HEK293 (cell line): ENCODE measurements around the gene NPIPA5.
A peak's percentile ranks its signal among the peaks of the same experiment; 100 is the strongest.

Experiments used
- BCL11B ChIP-seq: fragments of 450-650 bp; formaldehyde crosslinking; IDR thresholded peaks from 2 replicates; pipeline ENCODE4 v1.5.1; 2016; ENCODE audit warnings: low read depth, missing biosample characterization, missing genetic modification characterization
- FEZF1 ChIP-seq: fragments of 450-650 bp; formaldehyde crosslinking; IDR thresholded peaks from 2 replicates; pipeline ENCODE4 v1.5.1; 2016; ENCODE audit warnings: missing biosample characterization, missing genetic modification characterization
- GFI1B ChIP-seq: fragments of 450-650 bp; formaldehyde crosslinking; IDR thresholded peaks from 2 replicates; pipeline ENCODE4 v1.5.1; 2016; ENCODE audit warnings: missing biosample characterization, missing genetic modification characterization
- MEIS1 ChIP-seq: sonication (generic); formaldehyde crosslinking; IDR thresholded peaks from 2 replicates; pipeline ENCODE4 v1.8.1; 2022; ENCODE audit warnings: missing genetic modification reagents, mild to moderate bottlenecking, borderline replicate concordance
- RBAK ChIP-seq: fragments of 450-650 bp; formaldehyde crosslinking; IDR thresholded peaks from 2 replicates; pipeline ENCODE4 v1.5.1; 2016; ENCODE audit warnings: missing biosample characterization, missing genetic modification characterization
- SCRT2 ChIP-seq: fragments of 450-650 bp; formaldehyde crosslinking; IDR thresholded peaks from 2 replicates; pipeline ENCODE4 v1.5.1; 2016; ENCODE audit warnings: missing biosample characterization, missing genetic modification characterization
- TSHZ1 ChIP-seq: fragments of 450-650 bp; formaldehyde crosslinking; IDR thresholded peaks from 2 replicates; pipeline ENCODE4 v1.5.1; 2016; ENCODE audit warnings: missing biosample characterization, missing genetic modification characterization, borderline replicate concordance
- ZBTB17 ChIP-seq: fragments of 450-650 bp; formaldehyde crosslinking; IDR thresholded peaks from 2 replicates; pipeline ENCODE4 v1.5.1; 2016; ENCODE audit warnings: missing biosample characterization, missing genetic modification characterization
- ZBTB44 ChIP-seq: fragments of 450-650 bp; IDR thresholded peaks from 2 replicates; pipeline ENCODE4 v1.5.1; 2018; ENCODE audit warnings: missing biosample characterization, mild to moderate bottlenecking, missing genetic modification characterization
- ZBTB49 ChIP-seq: fragments of 450-650 bp; formaldehyde crosslinking; IDR thresholded peaks from 2 replicates; pipeline ENCODE4 v1.5.1; 2016; ENCODE audit warnings: missing biosample characterization, missing genetic modification characterization, low read depth
- ZFP3 ChIP-seq: fragments of 450-650 bp; formaldehyde crosslinking; IDR thresholded peaks from 2 replicates; pipeline ENCODE4 v1.5.1; 2016; ENCODE audit warnings: low read depth, missing biosample characterization, missing genetic modification characterization
- ZFP37 ChIP-seq: fragments of 450-650 bp; formaldehyde crosslinking; IDR thresholded peaks from 2 replicates; pipeline ENCODE4 v1.5.1; 2016; ENCODE audit warnings: missing biosample characterization, missing genetic modification characterization
- ZFP41 ChIP-seq: fragments of 450-650 bp; formaldehyde crosslinking; IDR thresholded peaks from 2 replicates; pipeline ENCODE4 v1.5.1; 2016; ENCODE audit warnings: missing biosample characterization, missing genetic modification characterization, borderline replicate concordance
- ZFP69B ChIP-seq: fragments of 450-650 bp; formaldehyde crosslinking; IDR thresholded peaks from 2 replicates; pipeline ENCODE4 v1.5.1; 2016; ENCODE audit warnings: missing biosample characterization, missing genetic modification characterization
- ZNF16 ChIP-seq: fragments of 450-650 bp; formaldehyde crosslinking; IDR thresholded peaks from 2 replicates; pipeline ENCODE4 v1.5.1; 2016; ENCODE audit warnings: low read depth, missing biosample characterization, missing genetic modification characterization
- ZNF202 ChIP-seq: fragments of 450-650 bp; formaldehyde crosslinking; IDR thresholded peaks from 2 replicates; pipeline ENCODE4 v1.5.1; 2016; ENCODE audit warnings: missing biosample characterization, missing genetic modification characterization, borderline replicate concordance
- ZNF280C ChIP-seq: fragments of 450-650 bp; formaldehyde crosslinking; IDR thresholded peaks from 2 replicates; pipeline ENCODE4 v1.5.1; 2016; ENCODE audit warnings: missing biosample characterization, missing genetic modification characterization
- ZNF292 ChIP-seq: fragments of 450-650 bp; formaldehyde crosslinking; IDR thresholded peaks from 2 replicates; pipeline ENCODE4 v1.5.1; 2016; ENCODE audit warnings: low read depth, missing biosample characterization, missing genetic modification characterization, borderline replicate concordance
- ZNF302 ChIP-seq: fragments of 450-650 bp; formaldehyde crosslinking; IDR thresholded peaks from 2 replicates; pipeline ENCODE4 v1.5.1; 2016; ENCODE audit warnings: missing biosample characterization, missing genetic modification characterization, low read depth
- ZNF324 ChIP-seq: fragments of 450-650 bp; formaldehyde crosslinking; IDR thresholded peaks from 2 replicates; pipeline ENCODE4 v1.5.1; 2016; ENCODE audit warnings: missing biosample characterization, missing genetic modification characterization
- ZNF48 ChIP-seq: fragments of 450-650 bp; formaldehyde crosslinking; IDR thresholded peaks from 2 replicates; pipeline ENCODE4 v1.5.1; 2016; ENCODE audit warnings: missing biosample characterization, missing genetic modification characterization
- ZNF488 ChIP-seq: fragments of 450-650 bp; formaldehyde crosslinking; IDR thresholded peaks from 2 replicates; pipeline ENCODE4 v1.5.1; 2016; ENCODE audit warnings: missing biosample characterization, missing genetic modification characterization
- ZNF510 ChIP-seq: fragments of 450-650 bp; formaldehyde crosslinking; IDR thresholded peaks from 2 replicates; pipeline ENCODE4 v1.5.1; 2018; ENCODE audit warnings: mild to moderate bottlenecking, missing genetic modification characterization, missing biosample characterization; ENCODE audit not compliant: insufficient replicate concordance
- ZNF513 ChIP-seq: fragments of 450-650 bp; IDR thresholded peaks from 2 replicates; pipeline ENCODE4 v1.5.1; 2018; ENCODE audit warnings: missing biosample characterization, missing genetic modification characterization
- ZNF549 ChIP-seq: fragments of 450-650 bp; IDR thresholded peaks from 2 replicates; pipeline ENCODE4 v1.5.1; 2018; ENCODE audit warnings: missing biosample characterization, missing genetic modification characterization, mild to moderate bottlenecking, inconsistent platforms, moderate library complexity
- ZNF623 ChIP-seq: fragments of 450-650 bp; formaldehyde crosslinking; IDR thresholded peaks from 2 replicates; pipeline ENCODE4 v1.5.1; 2016; ENCODE audit warnings: missing biosample characterization, missing genetic modification characterization
- ZSCAN23 ChIP-seq: fragments of 450-650 bp; formaldehyde crosslinking; IDR thresholded peaks from 2 replicates; pipeline ENCODE4 v1.5.1; 2016; ENCODE audit warnings: missing biosample characterization, missing genetic modification characterization

The NPIPA5 gene

GRCh38 chr16:15427648-15428239 is 49.6 kb upstream of the NPIPA5 start (continued):
- TF ChIP-seq ZBTB44 (tag by site-specific recombination), result no peak; the same call in 1 of the 2 replicates
- no peak for TF ChIP-seq RBAK (tag by site-specific recombination)
- no peak for TF ChIP-seq ZNF48 (tag by site-specific recombination)
- TF ChIP-seq ZNF302 (tag by site-specific recombination), result no peak
- TF ChIP-seq ZNF280C (tag by site-specific recombination), result no peak
- no peak for TF ChIP-seq SCRT2 (tag by site-specific recombination)
- TF ChIP-seq ZNF623 (tag by site-specific recombination), result no peak
- no peak for TF ChIP-seq ZNF202 (tag by site-specific recombination)
- no peak for TF ChIP-seq MEIS1
- no peak for TF ChIP-seq ZNF16 (tag by site-specific recombination)
- TF ChIP-seq BCL11B, result no peak
- TF ChIP-seq ZBTB17, result 0 out of 2 replicates have a peak, but pooled peaks have one; percentile 25
- TF ChIP-seq ZNF513, result no peak
- TF ChIP-seq ZNF488 (tag by site-specific recombination), result no peak
- no peak for TF ChIP-seq ZBTB49 (tag by site-specific recombination)
- no peak for TF ChIP-seq FEZF1 (tag by site-specific recombination)
- TF ChIP-seq ZNF510 (tag by site-specific recombination), result no peak
- TF ChIP-seq ZNF324 (tag by site-specific recombination), result no peak
- no peak for TF ChIP-seq TSHZ1
- no peak for TF ChIP-seq GFI1B (tag by site-specific recombination)
- TF ChIP-seq ZFP69B (tag by site-specific recombination), result peak; percentile 53; the same call in 1 of the 2 replicates
- TF ChIP-seq ZSCAN23 (tag by site-specific recombination), result no peak
- no peak for TF ChIP-seq ZFP37 (tag by site-specific recombination)
- TF ChIP-seq ZNF549 (tag by site-specific recombination), result no peak
- TF ChIP-seq ZFP41 (tag by site-specific recombination), result no peak
- no peak for TF ChIP-seq ZNF292
- no peak for TF ChIP-seq ZFP3 (tag by site-specific recombination)
